MCF 10A (cell line): ENCODE data around the gene INVS. TPM values are rescaled to one million over a fixed set of nuclear protein-coding genes. Genes with fewer than 3 reads are reported as not detected.

Experiments
- Bru-seq: library from RNA; stranded (reverse); fragments of 400-500 nt; gene quantifications from one replicate; lab custom pipeline; 2021; lab: Mats Ljungman, UMichigan
- BruChase-seq, 2 experiments: library from RNA; stranded (reverse); fragments of 400-500 nt; gene quantifications; one replicate each; lab custom pipeline; 2021; lab: Mats Ljungman, UMichigan
- BruUV-seq: library from RNA; stranded (reverse); fragments of 400-500 nt; replicated peaks from 2 replicates; lab custom pipeline; 2021; lab: Mats Ljungman, UMichigan
- CTCF ChIA-PET: fragments of 300-600 bp; sonication (Branson Sonifier 250); formaldehyde crosslinking; extraction: SDS; loops from one replicate; lab custom pipeline; 2021; ENCODE audit warnings: antibody characterized with exemption, inconsistent platforms; lab: Yijun Ruan, JAX
- POLR2A ChIA-PET: fragments of 300-600, 350-650 bp; sonication (Branson Sonifier 250); formaldehyde crosslinking; extraction: SDS; loops from one replicate; lab custom pipeline; 2020; ENCODE audit warnings: antibody characterized with exemption, inconsistent platforms; lab: Yijun Ruan, JAX
- DNase-seq: peaks from one replicate; pipeline ENCODE4 v3.0.0-alpha.2; 2018; ENCODE audit not compliant: unreplicated experiment
- H3K27ac Mint-ChIP-seq: one replicate; pipeline ENCODE4 v1.8.0; 2022; ENCODE audit warnings: mild to moderate bottlenecking, low read depth, mixed read lengths; ENCODE audit not compliant: unreplicated experiment
- H3K27me3 Mint-ChIP-seq: one replicate; pipeline ENCODE4 v1.8.0; 2022; ENCODE audit warnings: mixed read lengths; ENCODE audit not compliant: insufficient read depth, unreplicated experiment
- H3K36me3 Mint-ChIP-seq: one replicate; pipeline ENCODE4 v1.8.0; 2022; ENCODE audit warnings: mild to moderate bottlenecking, moderate library complexity, mixed read lengths; ENCODE audit not compliant: insufficient read depth, unreplicated experiment
- H3K4me1 Mint-ChIP-seq: one replicate; pipeline ENCODE4 v1.8.0; 2022; ENCODE audit warnings: mixed read lengths; ENCODE audit not compliant: insufficient read depth, unreplicated experiment
- H3K4me3 Mint-ChIP-seq: one replicate; pipeline ENCODE4 v1.8.0; 2022; ENCODE audit warnings: mild to moderate bottlenecking, moderate library complexity, mixed read lengths; ENCODE audit not compliant: unreplicated experiment
- H3K9me3 Mint-ChIP-seq: one replicate; pipeline ENCODE4 v1.8.0; 2022; ENCODE audit warnings: mixed read lengths; ENCODE audit not compliant: unreplicated experiment
- CTCF ChIP-seq: fragments of 200-600 bp; IDR thresholded peaks from one replicate; pipeline ENCODE4 v1.8.0; 2022; ENCODE audit warnings: antibody characterized with exemption, mild to moderate bottlenecking; ENCODE audit not compliant: unreplicated experiment
- intact Hi-C: fragments of 100-400 bp; cut with micrococcal nuclease; formaldehyde crosslinking; loops from 2 replicates; pipeline ENCODE4 v1.14.1; 2022
- long read RNA-seq: library from polyadenylated mRNA; stranded (forward); transcript quantifications from one replicate; pipeline ENCODE4 v2.0.0, GENCODE V29; 2022
- total RNA-seq: library from RNA; stranded (reverse); gene quantifications from 2 replicates; pipeline ENCODE4 v1.2.3, GENCODE V29; 2022

Gene INVS
- total RNA-seq (21.9 and 24.9 TPM in 2 replicates), Bru-seq, nascent RNA (percentile 83 among the genes with signal in this experiment), BruChase-seq, experiment 1, labeled RNA remaining after a 6-hour chase (percentile 81 among the genes with signal in this experiment), BruChase-seq, experiment 2, labeled RNA remaining after a 2-hour chase (percentile 85 among the genes with signal in this experiment)
- long read RNA-seq, transcript INVS-202 (17 exons, 3,709 nt): major isoform, 12 of 47 reads
- long read RNA-seq, partial matches to known transcripts: 1 of 47 reads
- long read RNA-seq, other reads (novel, unspliced or antisense): 30 of 47 reads

GRCh38 chr9:100098887-100099721 lies at the start of gene INVS, which contains the start of gene ERP44:
Gene INVS, plus strand, starts transcription at chr9:100099243. Its CDS starts 5,279 bp downstream, at chr9:100104522.
Gene ERP44, minus strand, starts transcription at chr9:100099000. Its CDS starts 160 bp downstream, at chr9:100098840.
- TF ChIP-seq CTCF: no peak
- no TSS peak for BruUV-seq
- H3K9me3 Mint-ChIP-seq: no peaks in the 10 kb centered on the region
- intact Hi-C loops: loop anchor here (1.0 to 5.0 kb wide), 2 partner anchors 71 to 113 kb away; no protein-coding TSS in a partner anchor
- no peaks in the 10 kb centered on the region for H3K27me3 Mint-ChIP-seq
- DNase-seq: peak; percentile 99
- ChIA-PET POLR2A (interaction anchor here (0.6 to 3.0 kb wide), 17 partner anchors 9 to 1407 kb away, joined by 3 to 20 read pairs (median 4); partner anchors contain the start of genes NR4A3, TEX10 and ZNF189), CTCF (interaction anchor here (0.5 to 1.1 kb wide), 3 partner anchors 15 to 914 kb away, joined by 3 to 4 read pairs (median 3); no protein-coding TSS in a partner anchor)
- H3K36me3 Mint-ChIP-seq: peaks cover 22% of the 10 kb centered on the region
- H3K4me3 Mint-ChIP-seq: peak within 1 kb of the TSS; percentile 97
- peaks cover 23% of the 10 kb centered on the region for H3K4me1 Mint-ChIP-seq
- H3K27ac Mint-ChIP-seq: peak within 1 kb of the TSS; percentile 96

- Mint-ChIP-seq H3K4me3 (no peak overlapping the region), H3K27me3 (no peaks in the 10 kb centered on the region), H3K27ac (no peak overlapping the region), H3K9me3 (no peaks in the 10 kb centered on the region), H3K4me1 (no peaks in the 10 kb centered on the region), H3K36me3 (peaks cover 5% of the 10 kb centered on the region)
- BruUV-seq: no TSS peak
- DNase-seq: no peak
- intact Hi-C loops: no loop called here
- CTCF ChIA-PET: no interaction called here
- POLR2A ChIA-PET: interaction anchor here (0.6 kb wide), 1 partner anchor 22 kb away, joined by 3 read pairs; no protein-coding TSS in a partner anchor
- no peak for TF ChIP-seq CTCF
Measured at GRCh38 chr9:100049551-100049950, 49.5 kb upstream of the INVS start.

- no peaks in the 10 kb centered on the region for H3K27me3 Mint-ChIP-seq
- intact Hi-C loops: no loop called here
- no peak for DNase-seq
- no peak overlapping the region for H3K27ac Mint-ChIP-seq
- ChIA-PET CTCF (interaction anchor here (1.1 kb wide), 1 partner anchor 271 kb away, joined by 3 read pairs; no protein-coding TSS in a partner anchor), POLR2A (no interaction called here)
- BruUV-seq: no TSS peak
- peaks cover 11% of the 10 kb centered on the region for H3K36me3 Mint-ChIP-seq
- TF ChIP-seq CTCF: no peak
- no peaks in the 10 kb centered on the region for H3K4me1 Mint-ChIP-seq
- no peaks in the 10 kb centered on the region for H3K9me3 Mint-ChIP-seq
- H3K4me3 Mint-ChIP-seq: no peak overlapping the region
Measured at GRCh38 chr9:100052375-100052774, 46.7 kb upstream of the INVS start.
